H9 (cell line): ENCODE results near the gene PCDH9. TPM values are rescaled to one million over a fixed set of nuclear protein-coding genes. Genes with fewer than 3 reads are reported as not detected.

Experiments used
- DNase-seq: peaks from one replicate; pipeline ENCODE4 v3.0.0-alpha.2; 2017
- H2AFZ ChIP-seq: one replicate; pipeline ENCODE4 v1.6.1; 2013; ENCODE audit warnings: mild to moderate bottlenecking, low read length, control low read depth, moderate library complexity
- H2AK5ac ChIP-seq: 2 replicates; pipeline ENCODE4 v1.6.1; 2013; ENCODE audit warnings: low read length, control low read depth, mixed read lengths; ENCODE audit not compliant: insufficient read length
- H2BK120ac ChIP-seq: one replicate; pipeline ENCODE4 v1.6.1; 2013; ENCODE audit warnings: low read depth, mild to moderate bottlenecking, low read length, control low read depth, inconsistent platforms; ENCODE audit not compliant: poor library complexity, severe bottlenecking
- H2BK12ac ChIP-seq: 2 replicates; pipeline ENCODE4 v1.6.1; 2013; ENCODE audit warnings: low read length, control low read depth, mixed read lengths, low read depth; ENCODE audit not compliant: insufficient read length
- H2BK15ac ChIP-seq: 2 replicates; pipeline ENCODE4 v1.6.1; 2013; ENCODE audit warnings: low read depth, low read length, control low read depth
- H2BK20ac ChIP-seq: one replicate; pipeline ENCODE4 v1.6.1; 2013; ENCODE audit warnings: low read depth, mild to moderate bottlenecking, low read length, control low read depth, inconsistent platforms; ENCODE audit not compliant: poor library complexity, severe bottlenecking
- H2BK5ac ChIP-seq: 2 replicates; pipeline ENCODE4 v1.6.1; 2013; ENCODE audit warnings: low read length, control low read depth, mixed read lengths; ENCODE audit not compliant: insufficient read length
- H3K14ac ChIP-seq: 2 replicates; pipeline ENCODE4 v1.6.1; 2013; ENCODE audit warnings: low read length, control low read depth; ENCODE audit not compliant: insufficient read depth
- H3K18ac ChIP-seq: 2 replicates; pipeline ENCODE4 v1.6.1; 2013; ENCODE audit warnings: low read depth, mild to moderate bottlenecking, mixed read lengths, low read length, control low read depth; ENCODE audit not compliant: insufficient read length
- H3K23ac ChIP-seq: 2 replicates; pipeline ENCODE4 v1.6.1; 2013; ENCODE audit warnings: low read length, control low read depth, mixed read lengths, low read depth; ENCODE audit not compliant: insufficient read length
- H3K23me2 ChIP-seq: 2 replicates; pipeline ENCODE4 v1.6.1; 2013; ENCODE audit warnings: low read depth, mild to moderate bottlenecking, mixed read lengths, low read length, control low read depth; ENCODE audit not compliant: insufficient read length, poor library complexity, severe bottlenecking
- H3K27ac ChIP-seq: 2 replicates; pipeline ENCODE4 v1.5.1; 2013; ENCODE audit warnings: low read length, control low read depth, mixed read lengths, low read depth; ENCODE audit not compliant: insufficient read length
- H3K27me3 ChIP-seq: 2 replicates; pipeline ENCODE4 v1.6.1; 2013; ENCODE audit warnings: low read length, control low read depth, inconsistent platforms; ENCODE audit not compliant: insufficient read depth
- H3K4ac ChIP-seq: 2 replicates; pipeline ENCODE4 v1.6.1; 2013; ENCODE audit warnings: low read depth, mild to moderate bottlenecking, control low read depth, inconsistent platforms, low read length, moderate library complexity
- H3K4me1 ChIP-seq: 2 replicates; pipeline ENCODE4 v1.6.1; 2013; ENCODE audit warnings: low read length, control low read depth, inconsistent platforms; ENCODE audit not compliant: insufficient read depth
- H3K4me2 ChIP-seq: 2 replicates; pipeline ENCODE4 v1.6.1; 2013; ENCODE audit warnings: low read length, control low read depth, mixed read lengths; ENCODE audit not compliant: insufficient read length, insufficient read depth
- H3K56ac ChIP-seq: 2 replicates; pipeline ENCODE4 v1.6.1; 2013; ENCODE audit warnings: low read depth, mild to moderate bottlenecking, mixed read lengths, low read length, control low read depth; ENCODE audit not compliant: insufficient read length
- H3K79me1 ChIP-seq: 2 replicates; pipeline ENCODE4 v1.6.1; 2013; ENCODE audit warnings: low read depth, mild to moderate bottlenecking, moderate library complexity, low read length, control low read depth, inconsistent platforms; ENCODE audit not compliant: insufficient read depth, poor library complexity, severe bottlenecking
- H3K79me2 ChIP-seq: 2 replicates; pipeline ENCODE4 v1.6.1; 2013; ENCODE audit warnings: low read length, control low read depth, inconsistent platforms; ENCODE audit not compliant: insufficient read depth
- H3K9ac ChIP-seq: 2 replicates; pipeline ENCODE4 v1.6.1; 2013; ENCODE audit warnings: low read length, control low read depth, mixed read lengths; ENCODE audit not compliant: insufficient read length; ENCODE audit errors: extremely low read depth
- H3K9me3 ChIP-seq: one replicate; pipeline ENCODE4 v1.6.1; 2013; ENCODE audit warnings: low read depth, low read length, inconsistent platforms; ENCODE audit not compliant: control insufficient read depth
- H3T11ph ChIP-seq: one replicate; pipeline ENCODE4 v1.6.1; 2013; ENCODE audit warnings: mild to moderate bottlenecking, low read length, control low read depth, inconsistent platforms
- H4K20me1 ChIP-seq: one replicate; pipeline ENCODE4 v1.6.1; 2013; ENCODE audit not compliant: control insufficient read depth, insufficient read length, insufficient read depth
- H4K5ac ChIP-seq: 2 replicates; pipeline ENCODE4 v1.6.1; 2013; ENCODE audit warnings: low read depth, mild to moderate bottlenecking, mixed read lengths, low read length, control low read depth; ENCODE audit not compliant: insufficient read length
- H4K8ac ChIP-seq: replicated peaks from 2 replicates; pipeline ENCODE4 v1.6.1; 2013; ENCODE audit warnings: low read length, control low read depth, mixed read lengths, low read depth; ENCODE audit not compliant: insufficient read length
- H4K91ac ChIP-seq: 2 replicates; pipeline ENCODE4 v1.6.1; 2013; ENCODE audit warnings: low read depth, mild to moderate bottlenecking, moderate library complexity, mixed read lengths, low read length, control low read depth; ENCODE audit not compliant: insufficient read length
- H3K27ac Mint-ChIP-seq, 3 experiments: 2 replicates in 2 of 3; 3 replicates in 1 of 3; pipeline ENCODE4 v1.8.0; 2020 to 2021; ENCODE audit warnings: mixed read lengths in 3 of 3, mild to moderate bottlenecking in 1 of 3, moderate library complexity in 1 of 3
- H3K27me3 Mint-ChIP-seq: 2 replicates; pipeline ENCODE4 v1.8.0; 2021; ENCODE audit warnings: low read depth, mild to moderate bottlenecking, moderate library complexity, mixed read lengths
- H3K36me3 Mint-ChIP-seq, 3 experiments: 2 replicates in 2 of 3; 3 replicates in 1 of 3; pipeline ENCODE4 v1.8.0; 2020 to 2021; ENCODE audit warnings: low read depth in 3 of 3, mixed read lengths in 3 of 3; ENCODE audit not compliant: insufficient read depth in 1 of 3
- H3K4me1 Mint-ChIP-seq, 2 experiments: 2 replicates each; pipeline ENCODE4 v1.8.0; 2020; ENCODE audit warnings: mixed read lengths in 2 of 2
- H3K4me3 Mint-ChIP-seq, 2 experiments: 2 replicates in 1 of 2; 3 replicates in 1 of 2; pipeline ENCODE4 v1.8.0; 2020 to 2021; ENCODE audit warnings: mild to moderate bottlenecking in 2 of 2, mixed read lengths in 2 of 2, moderate library complexity in 1 of 2
- H3K9me3 Mint-ChIP-seq, 2 experiments: 2 replicates in 1 of 2; 3 replicates in 1 of 2; pipeline ENCODE4 v1.8.0; 2020; ENCODE audit warnings: mild to moderate bottlenecking in 2 of 2, mixed read lengths in 2 of 2, moderate library complexity in 1 of 2
- CTCF ChIP-seq: fragments of 200-600 bp; sonication (generic); conservative IDR thresholded peaks from 3 replicates; pipeline ENCODE4 v1.8.0; 2021; ENCODE audit warnings: antibody characterized with exemption, mild to moderate bottlenecking
- WGBS: extraction: QIAGEN DNeasy Blood & Tissue Kit; methylation state at CpG from one replicate; pipeline ENCODE4 v1.1.7; 2013; ENCODE audit warnings: missing lambda C conversion rate, low lambda C conversion rate, mixed read lengths; ENCODE audit not compliant: insufficient read length; ENCODE audit errors: extremely low coverage; 5-methylcytosine and 5-hydroxymethylcytosine counted together
- total RNA-seq: library from RNA; stranded (reverse); gene quantifications from 2 replicates; pipeline ENCODE4 v1.2.1, GENCODE V29; 2021

PCDH9 gene
- total RNA-seq, 1 experiment from 2014 or later, result 0.11 TPM

- Histone ChIP-seq H3K14ac (no peak overlapping the region), H2BK5ac (no peak overlapping the region), H3K9ac (no peak overlapping the region), H2BK12ac (no peak overlapping the region), H3K79me2 (no peaks in the 10 kb centered on the region), H3K27ac (no peak overlapping the region), H2AFZ (no peak overlapping the region), H3K23ac (no peak overlapping the region), H4K5ac (no peak overlapping the region), H3K4ac (no peak overlapping the region), H4K8ac (no peak overlapping the region), H3T11ph (no peak overlapping the region), H2BK120ac (no peak overlapping the region), H2BK20ac (no peak overlapping the region), H3K9me3 (no peaks in the 10 kb centered on the region), H2AK5ac (no peak overlapping the region), H3K18ac (no peak overlapping the region), H3K23me2 (no peaks in the 10 kb centered on the region), H4K91ac (no peak overlapping the region), H3K79me1 (no peaks in the 10 kb centered on the region), H2BK15ac (no peak overlapping the region), H3K27me3 (no peaks in the 10 kb centered on the region), H3K4me2 (no peak overlapping the region), H4K20me1 (no peaks in the 10 kb centered on the region), H3K4me1 (peaks cover 2% of the 10 kb centered on the region; the same call in 1 of the 2 replicates), H3K56ac (no peak overlapping the region)
- Mint-ChIP-seq H3K27me3 (no peaks in the 10 kb centered on the region), H3K27ac (no peak overlapping the region; a peak in 1 of 7 replicates), H3K9me3 (no peaks in the 10 kb centered on the region; a peak in 1 of 5 replicates), H3K4me1 (peaks cover 7% of the 10 kb centered on the region in 2 experiments), H3K36me3 (no peaks in the 10 kb centered on the region), H3K4me3 (no peak overlapping the region)
- WGBS, result no CpG with 5 or more reads among the region's 3 CpGs
- no peak for TF ChIP-seq CTCF
- no peak for DNase-seq
Measured at GRCh38 chr13:66323745-66324347, 906.3 kb downstream of the PCDH9 start.
